Pancreas (tissue), 10 donors: Measurements from ENCODE around the gene FOXI3. TPM values are rescaled to one million over a fixed set of nuclear protein-coding genes. Genes with fewer than 3 reads are reported as not detected.
A peak's percentile ranks its signal among the peaks of the same experiment; 100 is the strongest.

Source experiments
- ATAC-seq, 4 donors: fragments of 200-7000 bp; cut with Tn5 transposase; one replicate each; pipeline versions ENCODE4 v1.8.0 to v1.9.1; 2020; ENCODE audit warnings: mild to moderate bottlenecking in 4 of 4, moderate library complexity in 4 of 4
- DNase-seq, 6 donors: peaks; one replicate each; pipeline ENCODE4 v3.0.0-alpha.2; 2020
- FAIRE-seq: peaks from 2 replicates; lab custom pipeline; 2012; peaks lifted over from hg19 to GRCh38; lab: Jason Lieb, UNC
- H3K27ac ChIP-seq, 4 donors: fragments of 200-600 bp; sonication (generic); 1 replicate in 3 of 4; 2 replicates in 1 of 4; pipeline versions ENCODE4 v1.5.0 to v1.8.0; 2020
- H3K27me3 ChIP-seq, 4 donors: fragments of 200-600 bp; one replicate each; pipeline ENCODE4 v1.8.0; 2021
- H3K36me3 ChIP-seq, 3 donors: fragments of 200-600 bp; sonication (generic) in 1 of 3; one replicate each; pipeline versions ENCODE4 v1.5.0 to v1.8.0; 2020 to 2021
- H3K4me1 ChIP-seq, 3 donors: fragments of 200-600 bp; one replicate each; pipeline ENCODE4 v1.8.0; 2021
- H3K4me3 ChIP-seq, 4 donors: fragments of 200-600 bp; sonication (generic) in 2 of 4; one replicate each; pipeline versions ENCODE4 v1.5.0 to v1.8.0; 2020 to 2021
- H3K9me3 ChIP-seq, 4 donors: fragments of 200-600 bp; one replicate each; pipeline ENCODE4 v1.8.0; 2021
- CTCF ChIP-seq, 4 donors: fragments of 200-600 bp; sonication (generic) in 3 of 4; IDR thresholded peaks; one replicate each; pipeline versions ENCODE4 v1.5.0 to v1.8.0; 2021; ENCODE audit warnings: antibody characterized with exemption in 4 of 4
- WGBS, 2 donors: extraction: QIAGEN DNeasy Blood & Tissue Kit; methylation state at CpG; one replicate each; pipeline ENCODE4 v1.1.7; 2013; 5-methylcytosine and 5-hydroxymethylcytosine counted together
- intact Hi-C, 3 donors: fragments of 100-400 bp; cut with DNase I; formaldehyde crosslinking; loops; one replicate each; pipeline versions ENCODE4 v1.11.1 to v1.14.2; 2022
- polyA plus RNA-seq, 2 donors: library from polyadenylated mRNA; stranded (reverse); fragments of 200-250 nt; gene quantifications; one replicate each; pipeline ENCODE4 v1.2.3, GENCODE V29; 2013
- total RNA-seq, 6 donors: library from RNA; stranded (reverse); fragmentation: NEBNext Ultra II Directional in 4 of 6; extraction: Animal tissue kit (Norgen Biotek cat#: 25700) in 4 of 6; gene quantifications; one replicate each; pipeline versions ENCODE4 v1.2.1 to v1.2.4, GENCODE V29; 2021 to 2023
- donor health status: healthy with polysubstance abuse.
- donor health status: DM: no; HTN: no; CAD: no; lungs with moderate emphysema.
- donor health status: DM: no; HTN: no; CAD: no.
- donor health status: control.
- donor health status: control.
- donor health status: Bipolar disorder and iron deficiency.
- donor health status: DM: yes; HTN: yes; CAD: no.
- donor health status: DM: no; HTN: no; CAD: no.
- donor health status: DM: no; HTN: no; CAD: no.
- donor health status: DM: yes; HTN: yes; CAD: no.

FOXI3 gene
- total and polyA plus RNA-seq, 8 donors, result not detected

DNA sequence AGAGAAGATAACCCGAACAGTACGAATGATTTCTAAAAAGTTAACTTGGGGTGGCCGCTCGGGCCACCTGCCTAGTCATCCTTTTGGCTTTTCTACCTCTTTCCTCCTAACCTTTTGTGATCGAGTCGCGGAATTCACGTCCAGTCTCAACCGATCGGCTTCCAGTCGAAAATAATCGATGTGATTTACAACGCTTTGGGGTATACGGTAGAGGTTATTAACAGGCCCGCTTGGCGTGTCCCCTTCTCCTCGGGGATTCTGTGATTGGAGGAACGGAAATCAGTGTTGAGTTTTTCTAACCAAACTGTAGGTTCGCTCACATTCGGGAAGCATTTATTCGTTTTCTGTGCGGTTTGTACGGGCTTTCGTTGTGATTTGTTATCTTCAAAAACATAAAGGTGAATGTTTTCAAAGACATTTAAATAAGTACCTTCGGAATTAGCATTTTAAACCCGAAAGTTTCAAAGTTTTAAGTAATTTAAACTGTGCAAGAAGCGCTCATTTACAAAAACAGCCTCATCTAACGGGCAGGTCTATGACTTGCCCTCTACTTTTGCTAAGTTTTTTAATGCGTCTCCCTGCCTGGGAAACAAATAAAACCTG is 588 bp upstream of the FOXI3 start:
- no peak for ATAC-seq

GRCh38 chr2:88451811-88452564 is 505 bp downstream of the FOXI3 start:
- 1 to 2% methylated on average over 48 to 108 of the region's 108 CpGs for WGBS, 2 donors
- ATAC-seq (peak; percentile 38 to 74 (median 59)), DNase-seq (peak; percentile 9 to 75 (median 31)), FAIRE-seq (no peak)
- TF ChIP-seq CTCF (IDR thresholded peaks at IDR 0.05), result no peak
- no peaks in the 10 kb centered on the region for H3K36me3 ChIP-seq
- H3K27me3 ChIP-seq, result peaks cover 4 to 35% (median 19%) of the 10 kb centered on the region in 4 donors
- intact Hi-C loops, result loop anchor here in 1 of 3 donors (5.0 kb wide), 1 partner anchor 260 kb away; no protein-coding TSS in a partner anchor
- H3K9me3 ChIP-seq, result no peaks in the 10 kb centered on the region
- peaks cover 0 to 4% (median 0%) of the 10 kb centered on the region in 3 donors for H3K4me1 ChIP-seq
- peak overlapping the region in 3 of 4 donors; percentile 10 to 45 (median 43) for H3K4me3 ChIP-seq
- no peak overlapping the region for H3K27ac ChIP-seq

More for the DNA sequence above, 588 bp upstream of the FOXI3 start:
- DNase-seq (no peak), FAIRE-seq (no peak)
- intact Hi-C loops, result loop anchor here in 1 of 3 donors (5.0 kb wide), 1 partner anchor 261 kb away; no protein-coding TSS in a partner anchor
- H3K27ac ChIP-seq, result no peak overlapping the region
- 10 to 11% methylated on average over 29 of the region's 29 CpGs for WGBS, 2 donors
- peaks cover 0 to 4% (median 0%) of the 10 kb centered on the region in 3 donors for H3K4me1 ChIP-seq
- H3K27me3 ChIP-seq, result peaks cover 4 to 35% (median 19%) of the 10 kb centered on the region in 4 donors
- H3K36me3 ChIP-seq, result no peaks in the 10 kb centered on the region
- no peaks in the 10 kb centered on the region for H3K9me3 ChIP-seq
- peak overlapping the region in 2 of 4 donors; percentile 43 to 45 for H3K4me3 ChIP-seq
- no peak for TF ChIP-seq CTCF (IDR thresholded peaks at IDR 0.05)

DNA sequence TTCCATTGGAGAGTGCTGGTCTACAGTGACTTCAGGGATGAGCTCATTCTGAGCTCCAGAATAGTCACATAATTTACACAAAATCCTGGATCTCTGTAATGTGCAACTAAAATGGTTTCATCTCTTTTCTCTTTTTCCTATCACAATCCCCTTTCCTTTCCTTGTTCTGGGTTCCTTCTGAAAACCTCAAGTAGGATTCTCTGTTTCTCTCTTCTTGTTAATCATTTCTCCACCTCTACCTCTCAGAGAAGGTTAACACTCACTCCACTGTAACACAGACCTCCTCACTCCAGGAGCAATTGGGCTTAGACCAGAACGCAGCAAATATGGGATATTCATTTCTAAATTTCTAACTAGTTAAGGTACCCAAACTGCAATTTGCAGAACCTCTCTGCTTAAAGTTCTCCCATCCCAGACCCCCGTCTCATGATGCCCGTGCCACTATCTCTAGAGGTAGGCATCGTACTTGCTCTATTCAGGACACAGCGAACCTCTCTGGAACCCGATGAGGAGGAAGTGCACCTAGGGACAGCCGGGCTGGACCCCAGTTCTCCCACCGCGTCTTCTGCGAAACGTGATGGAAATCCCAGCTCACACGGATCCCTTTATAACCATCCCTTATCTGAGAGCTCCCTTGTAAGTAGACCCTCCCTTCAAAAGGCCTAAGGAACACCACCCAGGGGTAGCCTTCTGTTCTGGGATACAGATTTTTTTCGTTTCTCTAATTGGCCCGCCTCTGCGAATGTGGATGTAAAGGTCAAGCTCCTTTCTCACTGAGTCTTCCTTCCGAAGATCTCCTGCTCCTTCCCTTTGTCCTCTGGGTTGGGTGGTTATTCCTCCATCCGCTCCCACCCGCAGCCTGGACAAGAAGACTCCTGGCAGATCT is 1.3 kb downstream of the FOXI3 start:
- Histone ChIP-seq H3K9me3 (no peaks in the 10 kb centered on the region), H3K4me1 (peaks cover 0 to 4% (median 0%) of the 10 kb centered on the region in 3 donors), H3K4me3 (peak overlapping the region in 1 of 4 donors; percentile 28), H3K36me3 (no peaks in the 10 kb centered on the region), H3K27ac (no peak overlapping the region), H3K27me3 (peaks cover 4 to 37% (median 19%) of the 10 kb centered on the region in 4 donors)
- intact Hi-C loops, result loop anchor here in 1 of 3 donors (5.0 kb wide), 1 partner anchor 259 kb away; no protein-coding TSS in a partner anchor
- no peak for ATAC-seq
- WGBS, 2 donors, result 21 to 25% methylated on average over 18 of the region's 18 CpGs
- DNase-seq, result peak in 1 of 6 donors; percentile 8
- TF ChIP-seq CTCF (IDR thresholded peaks at IDR 0.05), result no peak
- FAIRE-seq, result no peak

DNA sequence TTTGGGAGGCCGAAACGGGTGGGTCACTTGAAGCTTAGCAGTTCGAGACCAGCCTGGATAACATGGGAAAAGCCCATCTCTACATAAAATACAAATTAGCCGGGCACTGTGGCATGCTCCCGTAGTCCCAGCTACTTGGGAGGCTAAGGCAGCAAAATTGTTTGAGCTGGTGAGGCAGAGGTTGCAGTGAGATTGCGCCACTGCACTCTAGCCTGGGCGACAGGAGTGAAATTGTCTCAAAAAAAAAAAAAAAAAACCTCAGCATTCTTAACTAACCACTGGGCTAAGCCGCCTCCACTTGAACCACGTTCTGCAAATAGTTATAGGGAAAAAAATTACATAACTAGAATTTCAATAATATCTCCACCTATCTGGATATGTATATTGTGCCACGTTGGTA is 2.3 kb downstream of the FOXI3 start:
- intact Hi-C loops, result loop anchor here in 1 of 3 donors (5.0 kb wide), 1 partner anchor 258 kb away; no protein-coding TSS in a partner anchor
- 79 to 82% methylated on average over 10 of the region's 10 CpGs for WGBS, 2 donors
- Histone ChIP-seq H3K27me3 (peaks cover 4 to 36% (median 16%) of the 10 kb centered on the region in 4 donors), H3K36me3 (no peaks in the 10 kb centered on the region), H3K9me3 (no peaks in the 10 kb centered on the region), H3K27ac (no peak overlapping the region), H3K4me1 (peaks cover 0 to 4% (median 0%) of the 10 kb centered on the region in 3 donors), H3K4me3 (no peak overlapping the region)
- FAIRE-seq (no peak), DNase-seq (no peak), ATAC-seq (no peak)
- TF ChIP-seq CTCF (IDR thresholded peaks at IDR 0.05), result no peak
